ENCODE measurements around the gene NELL1.

DNA sequence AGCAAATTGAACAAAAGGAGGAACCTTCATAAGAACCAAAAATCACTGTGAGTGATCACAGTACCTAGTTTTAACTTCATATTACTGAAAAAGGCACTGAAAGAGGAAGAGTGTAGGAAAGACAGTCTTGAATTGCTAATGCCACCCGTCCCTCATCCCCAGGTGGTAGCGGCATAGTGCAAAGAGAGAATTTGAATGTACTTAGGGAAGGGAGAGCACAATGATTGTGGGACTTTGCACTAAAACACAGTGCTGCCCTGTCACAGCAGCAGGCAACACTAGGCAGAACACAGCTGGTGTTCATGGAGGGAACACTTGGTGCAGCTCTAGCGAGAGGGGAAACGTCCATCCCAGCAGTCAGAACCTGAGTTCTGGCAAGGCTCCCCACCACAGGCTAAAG lies 807.2 kb downstream of the NELL1 start:
- TF ChIP-seq CTBP1 (IDR thresholded peaks at IDR 0.05; ENCODE audit: borderline replicate concordance) (no peak), TARDBP (IDR thresholded peaks at IDR 0.05) (no peak), ARNT (IDR thresholded peaks at IDR 0.05) (no peak), HDGF (IDR thresholded peaks at IDR 0.05; ENCODE audit: borderline replicate concordance) (no peak), L3MBTL2 (conservative IDR thresholded peaks at IDR 0.05) (no peak), FOXM1 (IDR thresholded peaks at IDR 0.05; ENCODE audit: borderline replicate concordance) (no peak), ELF4 (IDR thresholded peaks at IDR 0.05) (no peak), FOXA1 (IDR thresholded peaks at IDR 0.05) (no peak), SP1 (IDR thresholded peaks at IDR 0.05) (no peak), BHLHE40 (IDR thresholded peaks at IDR 0.05; ENCODE audit: borderline replicate concordance) (no peak), NFRKB (IDR thresholded peaks at IDR 0.05) (no peak)
- TF ChIP-seq, protein P1, sequence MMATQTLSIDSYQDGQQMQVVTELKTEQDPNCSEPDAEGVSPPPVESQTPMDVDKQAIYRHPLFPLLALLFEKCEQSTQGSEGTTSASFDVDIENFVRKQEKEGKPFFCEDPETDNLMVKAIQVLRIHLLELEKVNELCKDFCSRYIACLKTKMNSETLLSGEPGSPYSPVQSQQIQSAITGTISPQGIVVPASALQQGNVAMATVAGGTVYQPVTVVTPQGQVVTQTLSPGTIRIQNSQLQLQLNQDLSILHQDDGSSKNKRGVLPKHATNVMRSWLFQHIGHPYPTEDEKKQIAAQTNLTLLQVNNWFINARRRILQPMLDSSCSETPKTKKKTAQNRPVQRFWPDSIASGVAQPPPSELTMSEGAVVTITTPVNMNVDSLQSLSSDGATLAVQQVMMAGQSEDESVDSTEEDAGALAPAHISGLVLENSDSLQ (IDR thresholded peaks at IDR 0.05) = no peak

All from HEK293T (cell line).